Effector memory CD8-positive, alpha-beta T cell (primary cell): Measurements from ENCODE around the gene FNDC11.

Source experiments
- ATAC-seq: fragments of 150-1000 bp; cut with Tn5 transposase; replicated peaks from 2 replicates; pipeline ENCODE4 v1.10.0; 2021; ENCODE audit warnings: mild to moderate bottlenecking, moderate library complexity
- DNase-seq, 3 experiments: peaks; one replicate each; pipeline ENCODE4 v3.0.0; 2021
- H3K27ac Mint-ChIP-seq, 2 donors: one replicate each; pipeline ENCODE4 v1.8.0; 2022; ENCODE audit warnings: mild to moderate bottlenecking in 2 of 2, mixed read lengths in 2 of 2, moderate library complexity in 2 of 2
- H3K27me3 Mint-ChIP-seq, 2 donors: one replicate each; pipeline ENCODE4 v1.8.0; 2022; ENCODE audit warnings: mixed read lengths in 2 of 2
- H3K36me3 Mint-ChIP-seq: one replicate; pipeline ENCODE4 v1.8.0; 2022; ENCODE audit warnings: mild to moderate bottlenecking, moderate library complexity, mixed read lengths; ENCODE audit not compliant: insufficient read depth
- H3K4me1 Mint-ChIP-seq, 2 donors: one replicate each; pipeline ENCODE4 v1.8.0; 2022; ENCODE audit warnings: low read depth in 2 of 2, mixed read lengths in 2 of 2
- H3K4me3 Mint-ChIP-seq, 2 donors: one replicate each; pipeline ENCODE4 v1.8.0; 2022; ENCODE audit warnings: mild to moderate bottlenecking in 2 of 2, mixed read lengths in 2 of 2, moderate library complexity in 2 of 2
- H3K9me3 Mint-ChIP-seq, 2 donors: one replicate each; pipeline ENCODE4 v1.8.0; 2022; ENCODE audit warnings: mixed read lengths in 2 of 2

FNDC11 gene

GRCh38 chr20:63546956-63547724 lies 6.8 kb upstream of the FNDC11 start:
- H3K4me3 Mint-ChIP-seq = no peak overlapping the region
- H3K4me1 Mint-ChIP-seq = peaks cover 5 to 8% of the 10 kb centered on the region in 2 donors

GRCh38 chr20:63547725-63548480 lies 6.1 kb upstream of the FNDC11 start, which contains the start of gene SRMS:
TSS of gene SRMS (minus strand) at chr20:63547749. CDS start at chr20:63547463, 286 bp downstream.
- peaks cover 18 to 53% of the 10 kb centered on the region in 2 donors for H3K27me3 Mint-ChIP-seq
- peaks cover 13% of the 10 kb centered on the region for H3K36me3 Mint-ChIP-seq
- no peak within 1 kb of the TSS for H3K27ac Mint-ChIP-seq
- no peak for DNase-seq
- H3K9me3 Mint-ChIP-seq = no peaks in the 10 kb centered on the region
- peaks cover 11 to 13% of the 10 kb centered on the region in 2 donors for H3K4me1 Mint-ChIP-seq
- no peak within 1 kb of the TSS for H3K4me3 Mint-ChIP-seq
- no peak for ATAC-seq

More at GRCh38 chr20:63546956-63547724, 6.8 kb upstream of the FNDC11 start:
- Mint-ChIP-seq H3K27me3 (peaks cover 18 to 53% of the 10 kb centered on the region in 2 donors), H3K27ac (no peak overlapping the region), H3K36me3 (peaks cover 8% of the 10 kb centered on the region), H3K9me3 (no peaks in the 10 kb centered on the region)
- DNase-seq (no peak), ATAC-seq (no peak)

GRCh38 chr20:63548542-63548941 lies 5.4 kb upstream of the FNDC11 start:
- H3K4me3 Mint-ChIP-seq = no peak overlapping the region
- ATAC-seq = no peak
- no peaks in the 10 kb centered on the region for H3K9me3 Mint-ChIP-seq
- H3K27me3 Mint-ChIP-seq = peaks cover 18 to 53% of the 10 kb centered on the region in 2 donors
- peaks cover 13 to 16% of the 10 kb centered on the region in 2 donors for H3K4me1 Mint-ChIP-seq
- peaks cover 20% of the 10 kb centered on the region for H3K36me3 Mint-ChIP-seq
- no peak for DNase-seq
- no peak overlapping the region for H3K27ac Mint-ChIP-seq

GRCh38 chr20:63549019-63549418 lies 4.9 kb upstream of the FNDC11 start:
- peaks cover 13 to 16% of the 10 kb centered on the region in 2 donors for H3K4me1 Mint-ChIP-seq
- ATAC-seq (no peak), DNase-seq (no peak)
- H3K27me3 Mint-ChIP-seq = peaks cover 18 to 53% of the 10 kb centered on the region in 2 donors
- H3K36me3 Mint-ChIP-seq = peaks cover 20% of the 10 kb centered on the region
- no peak overlapping the region for H3K27ac Mint-ChIP-seq
- H3K4me3 Mint-ChIP-seq = no peak overlapping the region
- no peaks in the 10 kb centered on the region for H3K9me3 Mint-ChIP-seq

- Mint-ChIP-seq H3K9me3 (no peaks in the 10 kb centered on the region), H3K36me3 (peaks cover 24% of the 10 kb centered on the region), H3K4me1 (peaks cover 13 to 16% of the 10 kb centered on the region in 2 donors), H3K27ac (no peak overlapping the region), H3K27me3 (peaks cover 18 to 50% of the 10 kb centered on the region in 2 donors), H3K4me3 (no peak overlapping the region)
- ATAC-seq (no peak), DNase-seq (no peak)
Observed at GRCh38 chr20:63549679-63550282, 4.2 kb upstream of the FNDC11 start.

GRCh38 chr20:63551068-63551467 lies 2.9 kb upstream of the FNDC11 start:
- Mint-ChIP-seq H3K4me1 (peaks cover 9 to 12% of the 10 kb centered on the region in 2 donors), H3K27ac (no peak overlapping the region)

GRCh38 chr20:63552481-63553249 lies 1.3 kb upstream of the FNDC11 start:
- peaks cover 25% of the 10 kb centered on the region for H3K36me3 Mint-ChIP-seq
- H3K27me3 Mint-ChIP-seq = peaks cover 13 to 31% of the 10 kb centered on the region in 2 donors
- ATAC-seq = peak; percentile 70
- peak overlapping the region; percentile 79 to 80 for H3K4me3 Mint-ChIP-seq
- H3K27ac Mint-ChIP-seq = peak overlapping the region; percentile 92 to 94
- peaks cover 9 to 14% of the 10 kb centered on the region in 2 donors for H3K4me1 Mint-ChIP-seq
- DNase-seq = peak in 2 of 3 experiments; percentile 56 to 59
- H3K9me3 Mint-ChIP-seq = no peaks in the 10 kb centered on the region

More at GRCh38 chr20:63551068-63551467, 2.9 kb upstream of the FNDC11 start:
- DNase-seq (no peak), ATAC-seq (no peak)
- peaks cover 13 to 40% of the 10 kb centered on the region in 2 donors for H3K27me3 Mint-ChIP-seq
- no peaks in the 10 kb centered on the region for H3K9me3 Mint-ChIP-seq
- H3K4me3 Mint-ChIP-seq = peak overlapping the region in 1 of 2 donors; percentile 14
- H3K36me3 Mint-ChIP-seq = peaks cover 24% of the 10 kb centered on the region

- DNase-seq (peak; percentile 89 to 90 (median 89)), ATAC-seq (peak; percentile 64)
- H3K4me3 Mint-ChIP-seq = peak overlapping the region; percentile 79 to 80
- H3K36me3 Mint-ChIP-seq = peaks cover 25% of the 10 kb centered on the region
- peak overlapping the region; percentile 92 to 94 for H3K27ac Mint-ChIP-seq
- H3K9me3 Mint-ChIP-seq = no peaks in the 10 kb centered on the region
- peaks cover 13 to 27% of the 10 kb centered on the region in 2 donors for H3K27me3 Mint-ChIP-seq
- peaks cover 9 to 14% of the 10 kb centered on the region in 2 donors for H3K4me1 Mint-ChIP-seq
Observed at GRCh38 chr20:63553251-63553932, 567 bp upstream of the FNDC11 start.

GRCh38 chr20:63554361-63555278 lies 661 bp downstream of the FNDC11 start:
- H3K4me3 Mint-ChIP-seq = peak overlapping the region; percentile 79 to 80
- ATAC-seq (no peak), DNase-seq (no peak)
- peaks cover 0 to 1% of the 10 kb centered on the region in 2 donors for H3K9me3 Mint-ChIP-seq
- peaks cover 32% of the 10 kb centered on the region for H3K36me3 Mint-ChIP-seq
- H3K4me1 Mint-ChIP-seq = peaks cover 8 to 14% of the 10 kb centered on the region in 2 donors
- H3K27ac Mint-ChIP-seq = peak overlapping the region in 1 of 2 donors; percentile 92
- peaks cover 8 to 15% of the 10 kb centered on the region in 2 donors for H3K27me3 Mint-ChIP-seq

GRCh38 chr20:63555661-63556381 lies 1.9 kb downstream of the FNDC11 start:
- H3K4me3 Mint-ChIP-seq = peak overlapping the region in 1 of 2 donors; percentile 21
- H3K4me1 Mint-ChIP-seq = peaks cover 11 to 14% of the 10 kb centered on the region in 2 donors
- H3K27ac Mint-ChIP-seq = no peak overlapping the region
- H3K36me3 Mint-ChIP-seq = peaks cover 32% of the 10 kb centered on the region
- DNase-seq (no peak), ATAC-seq (no peak)
- peaks cover 0 to 1% of the 10 kb centered on the region in 2 donors for H3K9me3 Mint-ChIP-seq
- peaks cover 0 to 3% of the 10 kb centered on the region in 2 donors for H3K27me3 Mint-ChIP-seq

GRCh38 chr20:63556873-63557478 lies 3.0 kb downstream of the FNDC11 start:
- peaks cover 31% of the 10 kb centered on the region for H3K36me3 Mint-ChIP-seq
- H3K27me3 Mint-ChIP-seq = no peaks in the 10 kb centered on the region
- H3K27ac Mint-ChIP-seq = no peak overlapping the region
- H3K4me3 Mint-ChIP-seq = no peak overlapping the region
- peaks cover 11 to 14% of the 10 kb centered on the region in 2 donors for H3K4me1 Mint-ChIP-seq
- DNase-seq (no peak), ATAC-seq (no peak)
- peaks cover 0 to 1% of the 10 kb centered on the region in 2 donors for H3K9me3 Mint-ChIP-seq
